SHP77 treated with DMSO at 0.1 percent for 48 hours (cell line): ENCODE measurements around the gene TTC23.
A peak's percentile ranks its signal among the peaks of the same experiment; 100 is the strongest.

Source experiments
- DNase-seq: peaks from one replicate; lab custom pipeline; 2025; lab: John Stamatoyannopoulos, UW

Gene TTC23

GRCh38 chr15:99137877-99138276 lies 111.5 kb downstream of the TTC23 start:
- no peak for DNase-seq

- DNase-seq = no peak
These were observed 112.3 kb downstream of the TTC23 start for GRCh38 chr15:99137111-99137546.

GRCh38 chr15:99135194-99135593 lies 114.2 kb downstream of the TTC23 start:
- DNase-seq = no peak

DNA sequence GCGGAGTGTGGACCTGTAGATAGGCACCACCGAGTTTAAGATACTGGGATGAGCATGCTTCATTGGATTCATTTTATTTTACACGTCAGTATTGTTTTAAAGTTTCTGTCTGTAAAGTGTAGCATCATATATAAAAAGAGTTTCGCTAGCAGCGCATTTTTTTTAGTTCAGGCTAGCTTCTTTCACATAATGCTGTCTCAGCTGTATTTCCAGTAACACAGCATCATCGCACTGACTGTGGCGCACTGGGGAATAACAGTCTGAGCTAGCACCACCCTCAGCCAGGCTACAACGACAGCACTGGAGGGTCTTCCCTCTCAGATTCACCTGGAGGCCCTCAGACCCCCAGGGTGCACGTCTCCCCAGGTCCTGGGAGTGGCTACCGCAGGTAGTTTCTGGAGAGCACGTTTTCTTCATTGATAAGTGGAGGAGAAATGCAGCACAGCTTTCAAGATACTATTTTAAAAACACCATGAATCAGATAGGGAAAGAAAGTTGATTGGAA lies 115.0 kb downstream of the TTC23 start:
- DNase-seq = no peak

- no peak for DNase-seq
These were observed 116.6 kb downstream of the TTC23 start for GRCh38 chr15:99132634-99133287.

DNA sequence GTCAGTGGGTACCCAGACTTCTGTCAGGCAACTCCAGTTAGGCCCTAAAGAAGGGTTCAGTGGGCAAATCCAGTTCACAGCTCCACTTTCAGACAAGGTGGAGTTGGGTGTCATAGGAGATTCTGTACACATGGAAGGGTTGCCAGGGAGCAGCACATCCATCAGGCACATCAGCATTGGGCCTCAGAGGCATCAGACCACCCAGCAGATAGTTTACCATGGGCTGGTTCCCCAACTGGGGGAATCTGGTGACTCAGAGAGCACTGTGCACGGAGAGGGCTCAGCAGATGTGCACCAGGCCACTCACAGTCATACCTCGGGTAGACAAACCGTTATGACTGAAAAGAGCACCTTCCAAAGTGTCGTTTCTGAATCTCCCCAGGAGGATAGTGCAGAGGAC lies 117.3 kb downstream of the TTC23 start:
- no peak for DNase-seq

DNA sequence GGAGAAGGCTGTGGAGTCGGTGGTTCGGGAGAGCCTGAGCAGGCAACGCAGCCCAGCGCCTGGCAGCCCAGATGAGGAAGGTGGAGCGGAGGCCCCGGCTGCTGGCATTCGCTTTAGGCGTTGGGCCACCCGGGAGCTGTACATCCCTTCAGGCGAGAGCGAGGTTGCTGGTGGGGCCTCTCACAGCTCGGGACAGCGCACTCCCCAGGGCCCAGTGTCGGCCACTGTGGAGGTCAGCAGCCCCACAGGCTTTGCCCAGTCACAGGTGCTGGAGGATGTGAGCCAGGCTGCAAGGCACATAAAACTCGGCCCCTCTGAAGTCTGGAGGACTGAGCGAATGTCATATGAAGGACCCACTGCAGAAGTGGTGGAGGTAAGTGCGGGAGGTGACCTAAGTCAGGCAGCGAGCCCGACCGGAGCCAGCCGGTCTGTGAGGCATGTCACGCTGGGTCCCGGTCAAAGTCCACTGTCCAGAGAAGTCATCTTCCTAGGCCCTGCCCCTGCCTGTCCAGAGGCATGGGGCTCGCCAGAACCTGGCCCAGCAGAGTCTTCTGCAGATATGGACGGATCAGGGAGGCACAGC lies 117.8 kb downstream of the TTC23 start:
- no peak for DNase-seq

GRCh38 chr15:99130765-99131440 lies 118.5 kb downstream of the TTC23 start:
- DNase-seq = no peak

- DNase-seq = no peak
These were observed 119.1 kb downstream of the TTC23 start for GRCh38 chr15:99130314-99130713.

GRCh38 chr15:99129644-99130043 lies 119.7 kb downstream of the TTC23 start:
- DNase-seq = no peak

DNA sequence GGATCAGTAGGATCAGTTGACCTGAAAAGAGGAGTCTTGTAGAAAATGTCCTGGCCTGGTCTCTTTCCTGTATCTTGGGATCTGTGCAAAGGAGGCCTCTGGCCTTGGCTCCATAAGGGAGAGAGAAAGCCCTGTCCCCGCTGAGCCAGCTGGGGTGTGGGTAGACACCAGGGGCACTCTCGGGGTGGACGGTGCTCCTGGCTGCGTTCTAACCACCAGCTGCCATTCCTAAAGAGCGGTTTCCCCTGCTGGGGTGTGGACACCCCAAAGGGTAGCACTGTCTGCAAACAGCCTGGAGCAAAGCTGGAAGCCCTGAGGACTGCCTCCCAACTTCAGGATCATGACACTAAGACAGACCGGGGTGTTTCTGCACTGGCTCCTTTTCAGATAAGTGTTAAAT lies 121.0 kb downstream of the TTC23 start:
- DNase-seq = no peak

DNA sequence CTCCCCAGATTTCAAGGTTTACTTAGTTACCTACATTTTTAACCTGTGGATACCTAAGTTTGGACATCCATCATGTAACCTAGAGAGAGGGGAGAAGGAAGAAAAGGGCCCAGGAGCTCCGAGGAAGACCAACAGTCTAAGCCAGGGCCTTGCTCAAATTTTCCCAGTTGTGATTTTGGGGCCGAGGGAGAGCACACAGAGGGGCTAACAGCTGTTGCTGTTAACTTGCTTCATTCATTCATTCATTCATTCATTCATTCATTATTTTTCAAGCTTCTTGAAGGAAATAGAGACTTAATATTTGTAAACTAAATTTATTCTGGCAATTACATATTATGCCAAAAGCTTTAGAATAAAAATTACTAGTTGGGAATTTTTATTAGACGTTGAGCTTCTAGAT lies 121.6 kb downstream of the TTC23 start:
- DNase-seq = no peak

DNA sequence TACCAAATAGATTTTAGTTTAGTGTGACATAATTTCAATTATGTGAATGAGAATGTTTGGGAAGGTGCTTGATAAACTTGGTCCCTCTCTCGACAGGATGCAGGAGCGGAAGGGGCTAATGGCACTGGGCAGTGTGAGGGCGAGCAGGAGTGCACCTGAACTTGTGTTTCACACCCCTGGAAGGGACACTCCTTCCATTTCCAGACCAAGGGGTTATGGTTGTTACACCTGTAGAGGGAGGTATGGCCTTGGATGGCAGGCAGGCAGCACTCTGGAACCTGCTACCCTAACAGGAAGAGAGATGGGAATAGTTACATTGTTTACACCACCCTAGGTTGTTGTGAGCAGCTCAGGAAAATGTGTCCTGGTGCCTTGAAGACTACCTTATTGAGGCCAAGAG lies 122.5 kb downstream of the TTC23 start:
- no peak for DNase-seq

GRCh38 chr15:99126131-99126588 lies 123.2 kb downstream of the TTC23 start:
- no peak for DNase-seq

DNA sequence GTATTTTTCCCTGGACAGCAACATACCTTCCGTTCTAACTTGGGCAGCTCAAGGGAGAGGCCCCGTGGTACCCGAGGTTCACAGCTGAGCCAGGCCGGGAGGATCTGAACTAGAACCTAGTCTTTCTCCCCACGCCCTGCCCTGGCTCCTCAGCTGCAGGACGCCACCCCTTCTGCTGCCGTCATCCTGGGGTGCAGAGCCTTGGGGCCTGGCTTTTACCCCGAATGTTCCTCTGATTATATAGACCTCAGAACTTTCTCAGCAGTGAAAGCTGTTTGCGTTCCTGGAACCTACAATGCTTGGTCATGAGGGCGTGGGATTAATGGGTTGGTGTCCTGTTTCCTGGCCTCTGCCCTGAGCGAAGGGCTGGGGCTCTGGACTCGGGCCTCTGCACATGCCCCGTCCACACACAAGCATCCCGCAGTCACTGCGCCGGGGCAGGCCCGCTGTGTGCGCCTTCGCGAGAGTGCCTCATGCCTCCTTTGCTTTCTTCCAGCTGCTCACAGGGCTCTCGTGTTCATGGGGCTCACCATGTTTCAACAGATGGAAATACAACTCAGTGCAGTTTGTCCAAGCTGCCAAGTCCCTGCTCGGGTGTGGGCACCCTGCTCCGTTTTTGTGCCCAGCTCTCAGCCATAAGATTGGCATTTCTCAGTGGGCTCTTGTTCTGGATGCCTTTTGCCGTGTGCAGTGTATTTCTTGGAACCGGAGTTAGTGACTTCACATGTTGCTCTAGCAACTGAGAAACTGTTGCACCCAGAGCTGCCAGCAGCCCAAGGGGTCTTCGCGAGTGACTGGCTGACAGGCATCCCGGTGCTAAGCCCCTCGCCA lies 124.1 kb downstream of the TTC23 start:
- no peak for DNase-seq

GRCh38 chr15:99124641-99125040 lies 124.7 kb downstream of the TTC23 start:
- no peak for DNase-seq

- peak; percentile 31 for DNase-seq
These were observed 125.5 kb downstream of the TTC23 start for GRCh38 chr15:99123713-99124451.

GRCh38 chr15:99122831-99123712 lies 126.3 kb downstream of the TTC23 start:
- no peak for DNase-seq

DNA sequence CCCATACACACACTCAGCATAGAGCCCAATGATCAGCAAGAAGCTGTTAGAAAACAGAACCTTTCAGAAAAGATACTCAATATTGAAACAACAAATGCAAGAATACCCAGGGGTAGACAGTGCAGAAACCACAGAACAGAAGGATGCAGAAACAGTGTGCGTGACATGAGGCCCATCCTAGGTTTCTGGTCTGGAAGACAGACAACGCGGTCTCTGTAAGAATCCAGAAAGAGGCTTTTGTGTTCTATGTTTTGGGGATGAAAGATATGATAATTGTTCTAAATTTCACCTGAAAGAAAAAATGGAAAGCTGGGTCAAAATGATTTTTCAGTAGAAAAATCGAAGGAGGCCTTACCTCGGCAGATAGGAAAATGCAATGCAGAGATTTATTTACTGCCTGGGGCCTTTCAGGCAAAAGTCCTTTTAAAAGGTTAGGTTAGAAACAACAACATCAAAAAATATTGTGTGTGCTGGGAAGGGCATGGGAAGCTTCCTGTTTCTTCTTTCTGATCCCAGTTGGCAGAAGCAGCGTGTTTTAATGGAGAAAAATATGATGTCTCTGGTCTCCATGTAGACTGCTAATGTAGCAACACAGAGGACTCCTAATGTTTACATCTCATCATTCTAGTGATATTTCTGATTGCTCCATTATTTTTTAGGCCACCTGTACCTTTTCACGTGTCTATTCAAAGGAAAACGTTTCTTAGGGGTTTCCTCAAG lies 127.5 kb downstream of the TTC23 start:
- no peak for DNase-seq

GRCh38 chr15:99121207-99121606 lies 128.2 kb downstream of the TTC23 start:
- no peak for DNase-seq
